Fibroblast of lung (primary cell): ENCODE data around the gene IL2RA. TPM values are rescaled to one million over a fixed set of nuclear protein-coding genes. Genes with fewer than 3 reads are reported as not detected.
"Not testable (repeated sequence)": the region's sequence is repeated elsewhere in the genome, so short reads cannot be mapped to it uniquely, and the experiment has no call there.

Experiments
- DNase-seq, 2 donors: peaks; one replicate each; pipeline versions ENCODE4 v3.0.0 to v3.0.0-alpha.2; 2010; ENCODE audit warnings: low read depth in 2 of 2
- H2AFZ ChIP-seq: 2 replicates; pipeline ENCODE4 v1.5.1; 2012; ENCODE audit warnings: low read length, control low read depth, inconsistent platforms
- H3K27ac ChIP-seq: 2 replicates; pipeline ENCODE4 v1.5.1; 2011; ENCODE audit warnings: low read length, control low read depth; ENCODE audit not compliant: insufficient read depth
- H3K27me3 ChIP-seq: 2 replicates; pipeline ENCODE4 v1.5.1; 2011; ENCODE audit warnings: mild to moderate bottlenecking, low read length; ENCODE audit not compliant: control insufficient read depth, insufficient read depth
- H3K36me3 ChIP-seq: 2 replicates; pipeline ENCODE4 v1.5.1; 2011; ENCODE audit warnings: low read length; ENCODE audit not compliant: control insufficient read depth, insufficient read depth
- H3K4me1 ChIP-seq: 2 replicates; pipeline ENCODE4 v1.5.1; 2011; ENCODE audit warnings: low read length; ENCODE audit not compliant: control insufficient read depth, insufficient read depth; ENCODE audit errors: extremely low read depth
- H3K4me2 ChIP-seq: 2 replicates; pipeline ENCODE4 v1.5.1; 2011; ENCODE audit warnings: low read length, control low read depth; ENCODE audit not compliant: insufficient read depth; ENCODE audit errors: extremely low read depth
- H3K4me3 ChIP-seq, 4 experiments: fragments of 200-600 bp in 1 of 4; sonication (generic) in 1 of 4; replicated peaks in 1 of 4; 2 replicates each; pipeline ENCODE4 v1.5.1; 2011 to 2016; ENCODE audit warnings: low read length in 4 of 4, low read depth in 3 of 4, mild to moderate bottlenecking in 3 of 4, control low read depth in 2 of 4, inconsistent platforms in 1 of 4, mixed read lengths in 1 of 4; ENCODE audit not compliant: insufficient read depth in 1 of 4; ENCODE audit errors: control extremely low read depth in 1 of 4
- H3K79me2 ChIP-seq: 2 replicates; pipeline ENCODE4 v1.5.1; 2012; ENCODE audit warnings: mild to moderate bottlenecking, low read length, inconsistent platforms; ENCODE audit not compliant: control insufficient read depth, insufficient read depth
- H3K9ac ChIP-seq: 2 replicates; pipeline ENCODE4 v1.5.1; 2011; ENCODE audit warnings: mild to moderate bottlenecking, low read length, control low read depth; ENCODE audit not compliant: insufficient read depth
- H3K9me3 ChIP-seq: 2 replicates; pipeline ENCODE4 v1.5.1; 2012; ENCODE audit warnings: low read depth, low read length; ENCODE audit not compliant: control insufficient read depth, insufficient read depth
- H4K20me1 ChIP-seq: 2 replicates; pipeline ENCODE4 v1.5.1; 2011; ENCODE audit warnings: low read length; ENCODE audit not compliant: control insufficient read depth, insufficient read depth; ENCODE audit errors: extremely low read depth
- CTCF ChIP-seq, 2 donors: IDR thresholded peaks in 1 of 2; conservative IDR thresholded peaks in 1 of 2; 1 replicate in 1 of 2; 2 replicates in 1 of 2; pipeline ENCODE4 v1.5.1; 2011 to 2012; ENCODE audit warnings: low read length in 2 of 2, control low read depth in 1 of 2, inconsistent platforms in 1 of 2, low read depth in 1 of 2, mild to moderate bottlenecking in 1 of 2
- EZH2 ChIP-seq: IDR thresholded peaks from 2 replicates; pipeline ENCODE4 v1.5.1; 2012; ENCODE audit warnings: low read length, control low read depth, mild to moderate bottlenecking; ENCODE audit errors: missing control alignments
- polyA plus RNA-seq, 2 donors: library from polyadenylated mRNA; depleted of rRNA in 1 of 2; stranded (reverse) in 1 of 2; unstranded in 1 of 2; fragments of >200 nt; gene quantifications; 2 replicates each; pipeline ENCODE4 v1.2.1, GENCODE V29; 2011 to 2012; ENCODE audit warnings: missing spikeins in 1 of 2
- total RNA-seq: library from RNA; depleted of rRNA; stranded (reverse); fragments of >200 nt; gene quantifications from 2 replicates; pipeline ENCODE4 v1.2.1, GENCODE V29; 2014

IL2RA gene
- total and polyA plus RNA-seq, 2 donors (not counting 1 experiment from before 2014, with no cell fraction given) = not detected

GRCh38 chr10:5963591-5963990 lies 98.6 kb downstream of the IL2RA start:
- no peak overlapping the region for H3K4me3 ChIP-seq
- no peak overlapping the region for H3K9ac ChIP-seq
- H3K9me3 ChIP-seq = no peaks in the 10 kb centered on the region
- H4K20me1 ChIP-seq = no peaks in the 10 kb centered on the region
- no peak overlapping the region for H3K27ac ChIP-seq
- no peak for TF ChIP-seq EZH2
- TF ChIP-seq CTCF (conservative IDR thresholded peaks at IDR 0.05 in 1 of 2, IDR thresholded peaks at IDR 0.05 in 1 of 2; ENCODE audit: low read depth in 1 of 2, low read length in 2 of 2) = no peak
- no peaks in the 10 kb centered on the region for H3K27me3 ChIP-seq
- no peaks in the 10 kb centered on the region for H3K79me2 ChIP-seq
- H3K4me1 ChIP-seq = no peaks in the 10 kb centered on the region
- no peak for DNase-seq
- no peak overlapping the region for H3K4me2 ChIP-seq
- H2AFZ ChIP-seq = no peak overlapping the region
- H3K36me3 ChIP-seq = no peaks in the 10 kb centered on the region

- no peaks in the 10 kb centered on the region for H3K79me2 ChIP-seq
- DNase-seq = no peak
These were observed 99.1 kb downstream of the IL2RA start for GRCh38 chr10:5963071-5963470.

GRCh38 chr10:5962358-5962940 lies 99.7 kb downstream of the IL2RA start:
- H3K79me2 ChIP-seq, H3K4me2 ChIP-seq, H2AFZ ChIP-seq, H3K4me3 ChIP-seq, H3K9me3 ChIP-seq, H3K4me1 ChIP-seq, H3K27me3 ChIP-seq, H4K20me1 ChIP-seq, H3K36me3 ChIP-seq, DNase-seq, H3K27ac ChIP-seq, H3K9ac ChIP-seq: not testable (repeated sequence)

More at GRCh38 chr10:5963071-5963470, 99.1 kb downstream of the IL2RA start:
- Histone ChIP-seq H4K20me1 (no peaks in the 10 kb centered on the region), H3K27ac (no peak overlapping the region), H3K4me1 (no peaks in the 10 kb centered on the region), H3K4me2 (no peak overlapping the region), H3K36me3 (no peaks in the 10 kb centered on the region), H3K9me3 (no peaks in the 10 kb centered on the region), H2AFZ (no peak overlapping the region), H3K9ac (no peak overlapping the region), H3K4me3 (no peak overlapping the region), H3K27me3 (no peaks in the 10 kb centered on the region)
- TF ChIP-seq EZH2 (no peak), CTCF (conservative IDR thresholded peaks at IDR 0.05 in 1 of 2, IDR thresholded peaks at IDR 0.05 in 1 of 2; ENCODE audit: low read depth in 1 of 2, low read length in 2 of 2) (no peak)
